ENCODE data around the gene ALAD. TPM values are rescaled to one million over a fixed set of nuclear protein-coding genes. Genes with fewer than 3 reads are reported as not detected.
"Not testable (repeated sequence)": the region's sequence is repeated elsewhere in the genome, so short reads cannot be mapped to it uniquely, and the experiment has no call there.

Gene ALAD
- polyA plus RNA-seq, 2 donors = 38.4 TPM

GRCh38 chr9:113426701-113427100 is 25.6 kb upstream of the ALAD start:
- H3K27ac ChIP-seq (ENCODE audit: low read depth in 2 of 2, low read length in 1 of 2) = no peak overlapping the region
- H3K4me3 ChIP-seq (ENCODE audit: low read depth in 1 of 2, low read length in 2 of 2) = no peak overlapping the region
- no peaks in the 10 kb centered on the region for H3K27me3 ChIP-seq (ENCODE audit: control insufficient read depth in 1 of 2, insufficient read depth in 2 of 2, low read length in 2 of 2)
- 46 to 80% methylated on average over 1 of the region's 1 CpG for WGBS, 2 donors
- no peaks in the 10 kb centered on the region for H3K36me3 ChIP-seq (ENCODE audit: control insufficient read depth in 2 of 2, insufficient read depth in 2 of 2, low read length in 1 of 2)
- no peaks in the 10 kb centered on the region for H3K4me1 ChIP-seq (ENCODE audit: control insufficient read depth in 2 of 2, insufficient read depth in 2 of 2, low read length in 1 of 2)
- no peaks in the 10 kb centered on the region for H3K9me3 ChIP-seq (ENCODE audit: control insufficient read depth in 2 of 2, insufficient read depth in 1 of 2, low read depth in 1 of 2, low read length in 1 of 2)

- 61 to 63% methylated on average over 2 of the region's 2 CpGs for WGBS, 2 donors
- H3K9me3 ChIP-seq (ENCODE audit: control insufficient read depth in 2 of 2, insufficient read depth in 1 of 2, low read depth in 1 of 2, low read length in 1 of 2) = no peaks in the 10 kb centered on the region
- H3K4me3 ChIP-seq (ENCODE audit: low read depth in 1 of 2, low read length in 2 of 2) = no peak overlapping the region
- H3K36me3 ChIP-seq (ENCODE audit: control insufficient read depth in 2 of 2, insufficient read depth in 2 of 2, low read length in 1 of 2) = no peaks in the 10 kb centered on the region
- no peak overlapping the region for H3K27ac ChIP-seq (ENCODE audit: low read depth in 2 of 2, low read length in 1 of 2)
- no peaks in the 10 kb centered on the region for H3K27me3 ChIP-seq (ENCODE audit: control insufficient read depth in 1 of 2, insufficient read depth in 2 of 2, low read length in 2 of 2)
- H3K4me1 ChIP-seq (ENCODE audit: control insufficient read depth in 2 of 2, insufficient read depth in 2 of 2, low read length in 1 of 2) = no peaks in the 10 kb centered on the region
Observed at GRCh38 chr9:113425072-113425471, 24.0 kb upstream of the ALAD start.

GRCh38 chr9:113421726-113422125 is 20.6 kb upstream of the ALAD start:
- Histone ChIP-seq H3K4me3 (ENCODE audit: low read depth in 1 of 2, low read length in 2 of 2) (no peak overlapping the region), H3K9me3 (ENCODE audit: control insufficient read depth in 2 of 2, insufficient read depth in 1 of 2, low read depth in 1 of 2, low read length in 1 of 2) (no peaks in the 10 kb centered on the region), H3K27ac (ENCODE audit: low read depth in 2 of 2, low read length in 1 of 2) (no peak overlapping the region), H3K27me3 (ENCODE audit: control insufficient read depth in 1 of 2, insufficient read depth in 2 of 2, low read length in 2 of 2) (no peaks in the 10 kb centered on the region), H3K4me1 (ENCODE audit: control insufficient read depth in 2 of 2, insufficient read depth in 2 of 2, low read length in 1 of 2) (no peaks in the 10 kb centered on the region), H3K36me3 (ENCODE audit: control insufficient read depth in 2 of 2, insufficient read depth in 2 of 2, low read length in 1 of 2) (no peaks in the 10 kb centered on the region)
- 66 to 79% methylated on average over 3 of the region's 3 CpGs for WGBS, 2 donors

- H3K36me3 ChIP-seq (ENCODE audit: control insufficient read depth in 2 of 2, insufficient read depth in 2 of 2, low read length in 1 of 2) = no peaks in the 10 kb centered on the region
- 79 to 84% methylated on average over 4 of the region's 4 CpGs for WGBS, 2 donors
- H3K9me3 ChIP-seq (ENCODE audit: control insufficient read depth in 2 of 2, insufficient read depth in 1 of 2, low read depth in 1 of 2, low read length in 1 of 2) = no peaks in the 10 kb centered on the region
- no peak overlapping the region for H3K4me3 ChIP-seq (ENCODE audit: low read depth in 1 of 2, low read length in 2 of 2)
- no peak overlapping the region for H3K27ac ChIP-seq (ENCODE audit: low read depth in 2 of 2, low read length in 1 of 2)
- no peaks in the 10 kb centered on the region for H3K27me3 ChIP-seq (ENCODE audit: control insufficient read depth in 1 of 2, insufficient read depth in 2 of 2, low read length in 2 of 2)
- no peaks in the 10 kb centered on the region for H3K4me1 ChIP-seq (ENCODE audit: control insufficient read depth in 2 of 2, insufficient read depth in 2 of 2, low read length in 1 of 2)
Observed at GRCh38 chr9:113417370-113417769, 16.3 kb upstream of the ALAD start.

GRCh38 chr9:113416149-113416721 is 15.2 kb upstream of the ALAD start:
- Histone ChIP-seq H3K9me3 (ENCODE audit: control insufficient read depth in 2 of 2, insufficient read depth in 1 of 2, low read depth in 1 of 2, low read length in 1 of 2) (no peaks in the 10 kb centered on the region), H3K4me3 (ENCODE audit: low read depth in 1 of 2, low read length in 2 of 2) (no peak overlapping the region), H3K4me1 (ENCODE audit: control insufficient read depth in 2 of 2, insufficient read depth in 2 of 2, low read length in 1 of 2) (no peaks in the 10 kb centered on the region), H3K27ac (ENCODE audit: low read depth in 2 of 2, low read length in 1 of 2) (no peak overlapping the region), H3K36me3 (ENCODE audit: control insufficient read depth in 2 of 2, insufficient read depth in 2 of 2, low read length in 1 of 2) (no peaks in the 10 kb centered on the region), H3K27me3 (ENCODE audit: control insufficient read depth in 1 of 2, insufficient read depth in 2 of 2, low read length in 2 of 2) (no peaks in the 10 kb centered on the region)
- 54 to 67% methylated on average over 3 of the region's 3 CpGs for WGBS, 2 donors

- Histone ChIP-seq H3K9me3 (ENCODE audit: control insufficient read depth in 2 of 2, insufficient read depth in 1 of 2, low read depth in 1 of 2, low read length in 1 of 2) (no peaks in the 10 kb centered on the region), H3K27me3 (ENCODE audit: control insufficient read depth in 1 of 2, insufficient read depth in 2 of 2, low read length in 2 of 2) (no peaks in the 10 kb centered on the region), H3K36me3 (ENCODE audit: control insufficient read depth in 2 of 2, insufficient read depth in 2 of 2, low read length in 1 of 2) (peaks cover 0 to 6% of the 10 kb centered on the region in 2 donors), H3K4me3 (ENCODE audit: low read depth in 1 of 2, low read length in 2 of 2) (peak within 1 kb of the TSS; percentile 72 to 83), H3K27ac (ENCODE audit: low read depth in 2 of 2, low read length in 1 of 2) (peak within 1 kb of the TSS; percentile 98 to 99), H3K4me1 (ENCODE audit: control insufficient read depth in 2 of 2, insufficient read depth in 2 of 2, low read length in 1 of 2) (peaks cover 0 to 4% of the 10 kb centered on the region in 2 donors)
- WGBS, 2 donors = 0 to 1% methylated on average over 60 to 61 of the region's 61 CpGs
Observed at GRCh38 chr9:113410207-113410864, 9.3 kb upstream of the ALAD start, which contains the start of the genes C9orf43 and POLE3. Gene C9orf43 (plus strand): TSS chr9:113410747. CDS start chr9:113413494, 2,747 bp downstream. Gene POLE3 (minus strand): TSS chr9:113410675. CDS start chr9:113410293, 382 bp downstream.

- WGBS, 2 donors = 0 to 1% methylated on average over 20 of the region's 20 CpGs
- H3K4me1 ChIP-seq (ENCODE audit: control insufficient read depth in 2 of 2, insufficient read depth in 2 of 2, low read length in 1 of 2) = peaks cover 0 to 4% of the 10 kb centered on the region in 2 donors
- H3K27ac ChIP-seq (ENCODE audit: low read depth in 2 of 2, low read length in 1 of 2) = peak overlapping the region; percentile 98 to 99
- H3K9me3 ChIP-seq (ENCODE audit: control insufficient read depth in 2 of 2, insufficient read depth in 1 of 2, low read depth in 1 of 2, low read length in 1 of 2) = no peaks in the 10 kb centered on the region
- peaks cover 0 to 6% of the 10 kb centered on the region in 2 donors for H3K36me3 ChIP-seq (ENCODE audit: control insufficient read depth in 2 of 2, insufficient read depth in 2 of 2, low read length in 1 of 2)
- H3K27me3 ChIP-seq (ENCODE audit: control insufficient read depth in 1 of 2, insufficient read depth in 2 of 2, low read length in 2 of 2) = no peaks in the 10 kb centered on the region
- H3K4me3 ChIP-seq (ENCODE audit: low read depth in 1 of 2, low read length in 2 of 2) = peak overlapping the region; percentile 72 to 83
Observed at GRCh38 chr9:113409883-113410206, 8.8 kb upstream of the ALAD start.

GRCh38 chr9:113409481-113409880 is 8.4 kb upstream of the ALAD start:
- peak overlapping the region; percentile 72 to 83 for H3K4me3 ChIP-seq (ENCODE audit: low read depth in 1 of 2, low read length in 2 of 2)
- peaks cover 0 to 4% of the 10 kb centered on the region in 2 donors for H3K4me1 ChIP-seq (ENCODE audit: control insufficient read depth in 2 of 2, insufficient read depth in 2 of 2, low read length in 1 of 2)
- H3K27ac ChIP-seq (ENCODE audit: low read depth in 2 of 2, low read length in 1 of 2) = peak overlapping the region; percentile 3 to 34
- no peaks in the 10 kb centered on the region for H3K27me3 ChIP-seq (ENCODE audit: control insufficient read depth in 1 of 2, insufficient read depth in 2 of 2, low read length in 2 of 2)
- peaks cover 0 to 6% of the 10 kb centered on the region in 2 donors for H3K36me3 ChIP-seq (ENCODE audit: control insufficient read depth in 2 of 2, insufficient read depth in 2 of 2, low read length in 1 of 2)
- WGBS, 2 donors = 28 to 30% methylated on average over 10 of the region's 10 CpGs
- H3K9me3 ChIP-seq (ENCODE audit: control insufficient read depth in 2 of 2, insufficient read depth in 1 of 2, low read depth in 1 of 2, low read length in 1 of 2) = no peaks in the 10 kb centered on the region

GRCh38 chr9:113406873-113407511 is 5.9 kb upstream of the ALAD start:
- WGBS, 2 donors = 29 to 30% methylated on average over 7 of the region's 7 CpGs
- not testable (repeated sequence) for H3K27ac ChIP-seq (ENCODE audit: low read depth in 2 of 2, low read length in 1 of 2); H3K9me3 ChIP-seq (ENCODE audit: control insufficient read depth in 2 of 2, insufficient read depth in 1 of 2, low read depth in 1 of 2, low read length in 1 of 2); H3K36me3 ChIP-seq (ENCODE audit: control insufficient read depth in 2 of 2, insufficient read depth in 2 of 2, low read length in 1 of 2); H3K4me3 ChIP-seq (ENCODE audit: low read depth in 1 of 2, low read length in 2 of 2); H3K4me1 ChIP-seq (ENCODE audit: control insufficient read depth in 2 of 2, insufficient read depth in 2 of 2, low read length in 1 of 2); H3K27me3 ChIP-seq (ENCODE audit: control insufficient read depth in 1 of 2, insufficient read depth in 2 of 2, low read length in 2 of 2)

Data from esophagus (tissue), 2 donors.